K562 (cell line): ENCODE results near the gene ADCYAP1. TPM values are rescaled to one million over a fixed set of nuclear protein-coding genes. Genes with fewer than 3 reads are reported as not detected.

Experiments
- ATAC-seq: fragments of 200-7000 bp; cut with Tn5 transposase; 3 replicates; pipeline ENCODE4 v1.9.1; 2020; ENCODE audit warnings: moderate library complexity
- BruUV-seq: library from RNA; stranded (reverse); fragments of 400-500 nt; replicated peaks from 2 replicates; lab custom pipeline; 2021; lab: Mats Ljungman, UMichigan
- CTCF ChIA-PET: fragments of 300-600 bp; formaldehyde crosslinking; extraction: SDS; loops from one replicate; lab custom pipeline; 2021; ENCODE audit warnings: low intra/inter-chr PET ratio; lab: Yijun Ruan, JAX
- POLR2A ChIA-PET: fragments of 300-600, 350-650 bp; sonication (Branson Sonifier 250); formaldehyde crosslinking; extraction: SDS; loops from one replicate; lab custom pipeline; 2021; ENCODE audit warnings: antibody characterized with exemption, inconsistent platforms; lab: Yijun Ruan, JAX
- DNase-seq, 4 experiments: peaks; one replicate each; pipeline versions ENCODE4 v3.0.0 to v3.0.0-alpha.2; 2011 to 2018; ENCODE audit warnings: low spot score in 3 of 4, mixed read lengths in 3 of 4; ENCODE audit errors: extremely low read depth in 1 of 4
- FAIRE-seq: peaks from 2 replicates; lab custom pipeline; 2011; peaks lifted over from hg19 to GRCh38; lab: Jason Lieb, UNC
- H2AFZ ChIP-seq: 2 replicates; pipeline ENCODE4 v1.6.0; 2011; ENCODE audit warnings: low read depth, low read length, control low read depth, inconsistent platforms
- H3K27ac ChIP-seq: fragments of 200-600 bp; 3 replicates; pipeline ENCODE4 v1.8.0; 2011; ENCODE audit warnings: low read depth, mild to moderate bottlenecking, control low read depth, inconsistent platforms, low read length, moderate library complexity, mixed read lengths; ENCODE audit errors: extremely low read depth
- H3K27me3 ChIP-seq, 2 experiments: fragments of 300-600 bp in 1 of 2; 2 replicates in 1 of 2; 3 replicates in 1 of 2; pipeline versions ENCODE4 v1.6.0 to v1.8.0; 2011; ENCODE audit warnings: inconsistent platforms in 2 of 2, low read length in 2 of 2, mild to moderate bottlenecking in 1 of 2, mixed read lengths in 1 of 2, moderate library complexity in 1 of 2; ENCODE audit not compliant: control insufficient read depth in 2 of 2, insufficient read depth in 2 of 2
- H3K36me3 ChIP-seq: fragments of 300-600 bp; 3 replicates; pipeline ENCODE4 v1.8.0; 2011; ENCODE audit warnings: mild to moderate bottlenecking, low read length, inconsistent platforms; ENCODE audit not compliant: control insufficient read depth, insufficient read depth
- H3K4me1 ChIP-seq, 2 experiments: fragments of 200-600 bp in 1 of 2; replicated peaks in 1 of 2; 2 replicates in 1 of 2; 3 replicates in 1 of 2; pipeline versions ENCODE4 v1.5.1 to v1.8.0; 2011; ENCODE audit warnings: inconsistent platforms in 2 of 2, low read length in 2 of 2, mild to moderate bottlenecking in 1 of 2, mixed read lengths in 1 of 2, moderate library complexity in 1 of 2; ENCODE audit not compliant: control insufficient read depth in 2 of 2, insufficient read depth in 2 of 2
- H3K4me2 ChIP-seq: 2 replicates; pipeline ENCODE4 v1.6.1; 2011; ENCODE audit warnings: low read length, control low read depth, inconsistent platforms, mixed read lengths; ENCODE audit not compliant: insufficient read depth
- H3K4me3 ChIP-seq: fragments of 200-600 bp; sonication (generic), shearing (Covaris generic); 2 replicates; pipeline ENCODE4 v1.5.1; 2016; ENCODE audit warnings: control low read depth, inconsistent platforms
- H3K79me2 ChIP-seq: fragments of 200-600 bp; 3 replicates; pipeline ENCODE4 v1.8.0; 2011; ENCODE audit warnings: low read length, inconsistent platforms; ENCODE audit not compliant: control insufficient read depth, insufficient read depth
- H3K9ac ChIP-seq, 2 experiments: 2 replicates each; pipeline versions ENCODE4 v1.6.0 to v1.6.1; 2011; ENCODE audit warnings: low read depth in 2 of 2, low read length in 2 of 2, control low read depth in 1 of 2, inconsistent platforms in 1 of 2, mild to moderate bottlenecking in 1 of 2, mixed read lengths in 1 of 2; ENCODE audit not compliant: insufficient read depth in 1 of 2
- H3K9me1 ChIP-seq: one replicate; pipeline ENCODE4 v1.6.0; 2011; ENCODE audit warnings: inconsistent platforms, mild to moderate bottlenecking, low read length, moderate library complexity; ENCODE audit not compliant: control insufficient read depth, insufficient read depth
- H3K9me3 ChIP-seq: replicated peaks from 2 replicates; pipeline ENCODE4 v1.5.1; 2011; ENCODE audit warnings: low read depth, low read length, inconsistent platforms; ENCODE audit not compliant: control insufficient read depth, insufficient read depth
- H4K20me1 ChIP-seq: replicated peaks from 2 replicates; pipeline ENCODE4 v1.6.1; 2011; ENCODE audit warnings: low read length, inconsistent platforms, mixed read lengths; ENCODE audit not compliant: control insufficient read depth, insufficient read depth
- CTBP1 ChIP-seq: fragments of 450-650 bp; IDR thresholded peaks from 2 replicates; pipeline ENCODE4 v1.6.1; 2016; ENCODE audit warnings: borderline replicate concordance
- ELF2 ChIP-seq: fragments of 250-450 bp; sonication (Bioruptor Pico); IDR thresholded peaks from 2 replicates; pipeline ENCODE4 v1.5.0; 2021; ENCODE audit warnings: mild to moderate bottlenecking
- MCM5 ChIP-seq: fragments of 450-650 bp; IDR thresholded peaks from 2 replicates; pipeline ENCODE4 v1.6.1; 2016; ENCODE audit warnings: low read depth
- MCM7 ChIP-seq, 2 experiments: fragments of 450-650 bp; IDR thresholded peaks; 2 replicates each; pipeline ENCODE4 v1.6.1; 2016 to 2018
- PRDM10 ChIP-seq: fragments of 450-650 bp; IDR thresholded peaks from 2 replicates; pipeline ENCODE4 v1.6.1; 2018; ENCODE audit not compliant: partially characterized antibody
- ZNF512 ChIP-seq: IDR thresholded peaks from 2 replicates; pipeline ENCODE4 v1.6.1; 2016; ENCODE audit warnings: missing genetic modification characterization, missing compliant biosample characterization
- ZNF76 ChIP-seq: fragments of 250-450 bp; sonication (Bioruptor Pico); IDR thresholded peaks from 2 replicates; pipeline ENCODE4 v1.4.0; 2020; ENCODE audit warnings: mild to moderate bottlenecking, moderate library complexity, borderline replicate concordance
- WGBS: fragments of 100-300 bp; shearing (Covaris generic); methylation state at CpG from one replicate; pipeline ENCODE4 v1.1.6; 2016; ENCODE audit warnings: low coverage, mixed read lengths; ENCODE audit not compliant: insufficient coverage; ENCODE audit errors: missing lambda C conversion rate; 5-methylcytosine and 5-hydroxymethylcytosine counted together
- in situ Hi-C: fragments of 300-500 bp; cut with MboI; formaldehyde crosslinking; loops from 4 replicates; pipeline ENCODE4 v1.15.0; 2018; ENCODE audit warnings: inconsistent platforms, mixed read lengths
- intact Hi-C: fragments of 100-400 bp; cut with micrococcal nuclease; formaldehyde crosslinking; loops from 2 replicates; pipeline ENCODE4 v1.14.2; 2022
- polyA plus RNA-seq, 8 experiments: library from polyadenylated mRNA; depleted of rRNA in 4 of 8; stranded (reverse) in 5 of 8; unstranded in 3 of 8; fragments of >200 nt; fragmentation: Nextera tagmentation in 2 of 8; fragmentation: Illumina TruSeq in 1 of 8; extraction: Ambion mirVana in 2 of 8; extraction: Trizol in 1 of 8; gene quantifications; 2 replicates each; pipeline versions ENCODE4 v1.2.1 to v1.2.3, GENCODE V29; 2011 to 2014; ENCODE audit warnings: inconsistent platforms in 1 of 8, missing spikeins in 1 of 8
- total RNA-seq, 7 experiments: library from RNA; depleted of rRNA in 6 of 7; stranded (reverse); fragments of >200 nt in 6 of 7; fragmentation: Illumina TruSeq in 2 of 7; extraction: Trizol in 2 of 7; gene quantifications; 2 replicates each; pipeline versions ENCODE4 v1.2.1 to v1.2.3, GENCODE V29; 2011 to 2021; ENCODE audit warnings: low replicate concordance in 1 of 7

Gene ADCYAP1
- total and polyA plus RNA-seq, 9 of the 15 experiments (the other 6 are each of a cell fraction or from before 2014, with no cell fraction given), result 0.03 TPM; not detected in 8

GRCh38 chr18:905307-905947 is 756 bp downstream of the ADCYAP1 start:
- no peak overlapping the region for H3K4me3 ChIP-seq
- FAIRE-seq, result no peak
- no peak for DNase-seq
- H3K4me2 ChIP-seq, result no peak overlapping the region
- intact Hi-C loops (no loop called here), in situ Hi-C loops (no loop called here)
- no TSS peak for BruUV-seq
- H3K4me1 ChIP-seq, result peaks cover 0 to 44% of the 10 kb centered on the region in 2 experiments; a peak in 3 of 5 replicates
- POLR2A ChIA-PET, result interaction anchor here (0.6 to 0.8 kb wide), 4 partner anchors 15 to 69 kb away, joined by 3 to 5 read pairs (median 3); no protein-coding TSS in a partner anchor
- no peaks in the 10 kb centered on the region for H3K9me3 ChIP-seq
- no peak for ATAC-seq
- H3K27ac ChIP-seq, result no peak overlapping the region
- H3K36me3 ChIP-seq, result no peaks in the 10 kb centered on the region
- H3K9me1 ChIP-seq, result no peaks in the 10 kb centered on the region
- H3K27me3 ChIP-seq, result peaks cover 52 to 67% of the 10 kb centered on the region in 2 experiments; a peak in 4 of 5 replicates
- 32% methylated on average over 33 of the region's 33 CpGs for WGBS
- H3K9ac ChIP-seq, result no peak overlapping the region
- H2AFZ ChIP-seq, result no peak overlapping the region
- no peaks in the 10 kb centered on the region for H4K20me1 ChIP-seq
- TF ChIP-seq ELF2 (no peak), PRDM10 (no peak), ZNF512 (no peak), MCM7 (IDR thresholded peaks at IDR 0.05) (no peak), MCM5 (no peak), CTBP1 (no peak), ZNF76 (no peak)
- CTCF ChIA-PET, result no interaction called here
- H3K79me2 ChIP-seq, result no peaks in the 10 kb centered on the region
